HepG2 (cell line): ENCODE measurements around the gene ZFP3. TPM values are rescaled to one million over a fixed set of nuclear protein-coding genes. Genes with fewer than 3 reads are reported as not detected.

Source experiments
- BRCA1 ChIP-seq: sonication (generic); formaldehyde crosslinking; IDR thresholded peaks from 2 replicates; pipeline ENCODE4 v1.4.0; 2020; ENCODE audit warnings: missing genetic modification reagents
- CBX1 ChIP-seq: IDR thresholded peaks from one replicate; pipeline ENCODE4 v1.6.1; 2016; ENCODE audit warnings: antibody characterized with exemption, low read depth
- EP300 ChIP-seq, 3 experiments: sonication (generic) in 1 of 3; formaldehyde crosslinking in 1 of 3; IDR thresholded peaks; 2 replicates each; pipeline versions ENCODE4 v1.5.1 to v1.6.1; 2011 to 2020; ENCODE audit warnings: low read depth in 2 of 3, low read length in 2 of 3, borderline replicate concordance in 1 of 3, improper control_type of control experiment in 1 of 3, mild to moderate bottlenecking in 1 of 3, missing genetic modification reagents in 1 of 3, moderate library complexity in 1 of 3
- FOXA3 ChIP-seq: IDR thresholded peaks from 2 replicates; pipeline ENCODE4 v1.6.1; 2016; ENCODE audit warnings: missing genetic modification reagents, missing compliant biosample characterization
- GTF3A ChIP-seq: sonication (generic); formaldehyde crosslinking; conservative IDR thresholded peaks from 2 replicates; pipeline ENCODE4 v1.4.0; 2020; ENCODE audit warnings: mild to moderate bottlenecking, missing genetic modification reagents
- HDAC2 ChIP-seq: sonication (generic); formaldehyde crosslinking; IDR thresholded peaks from 2 replicates; pipeline ENCODE4 v1.4.0; 2020; ENCODE audit warnings: missing genetic modification reagents
- HMGA1 ChIP-seq: sonication (generic); formaldehyde crosslinking; conservative IDR thresholded peaks from 2 replicates; pipeline ENCODE4 v1.4.0; 2020; ENCODE audit warnings: missing genetic modification reagents
- IRX3 ChIP-seq: sonication (generic); formaldehyde crosslinking; IDR thresholded peaks from 2 replicates; pipeline ENCODE4 v1.8.1; 2023; ENCODE audit warnings: mild to moderate bottlenecking, low read depth, missing genetic modification reagents, borderline replicate concordance
- KLF11 ChIP-seq: IDR thresholded peaks from 2 replicates; pipeline ENCODE4 v1.6.1; 2016; ENCODE audit warnings: missing compliant biosample characterization
- KLF12 ChIP-seq: sonication (generic); formaldehyde crosslinking; IDR thresholded peaks from 2 replicates; pipeline ENCODE4 v1.4.0; 2020; ENCODE audit warnings: missing genetic modification reagents, borderline replicate concordance
- NR2F1 ChIP-seq, 2 experiments: fragments of 450-650 bp in 1 of 2; formaldehyde crosslinking in 1 of 2; IDR thresholded peaks; 2 replicates each; pipeline versions ENCODE4 v1.5.0 to v1.6.1; 2016 to 2020; ENCODE audit warnings: mild to moderate bottlenecking in 1 of 2, missing compliant biosample characterization in 1 of 2, missing genetic modification reagents in 1 of 2, moderate library complexity in 1 of 2
- PHB2 ChIP-seq: fragments of 450-650 bp; IDR thresholded peaks from 2 replicates; pipeline ENCODE4 v1.6.1; 2018; ENCODE audit not compliant: partially characterized antibody
- ZBTB7B ChIP-seq: sonication (generic); formaldehyde crosslinking; IDR thresholded peaks from 2 replicates; pipeline ENCODE4 v1.4.0; 2020; ENCODE audit warnings: missing genetic modification reagents
- ZNF317 ChIP-seq: sonication (generic); formaldehyde crosslinking; IDR thresholded peaks from 2 replicates; pipeline ENCODE4 v1.5.0; 2020; ENCODE audit warnings: mild to moderate bottlenecking, missing genetic modification reagents
- ZNF441 ChIP-seq: sonication (generic); formaldehyde crosslinking; IDR thresholded peaks from 2 replicates; pipeline ENCODE4 v1.7.0; 2021; ENCODE audit warnings: missing genetic modification reagents, borderline replicate concordance
- ZNF468 ChIP-seq: sonication (generic); formaldehyde crosslinking; IDR thresholded peaks from 2 replicates; pipeline ENCODE4 v1.8.0; 2022; ENCODE audit warnings: mild to moderate bottlenecking, moderate library complexity, missing genetic modification reagents
- ZNF569 ChIP-seq: sonication (generic); formaldehyde crosslinking; IDR thresholded peaks from 2 replicates; pipeline ENCODE4 v1.5.0; 2020; ENCODE audit warnings: mild to moderate bottlenecking, missing genetic modification reagents, moderate library complexity, borderline replicate concordance
- ZNF574 ChIP-seq: sonication (generic); formaldehyde crosslinking; IDR thresholded peaks from 2 replicates; pipeline ENCODE4 v1.4.0; 2020; ENCODE audit warnings: missing genetic modification reagents
- ZNF605 ChIP-seq: sonication (generic); formaldehyde crosslinking; IDR thresholded peaks from 2 replicates; pipeline ENCODE4 v1.8.0; 2022; ENCODE audit warnings: mild to moderate bottlenecking, missing genetic modification reagents
- ZNF629 ChIP-seq: sonication (generic); formaldehyde crosslinking; conservative IDR thresholded peaks from 2 replicates; pipeline ENCODE4 v1.5.0; 2020; ENCODE audit warnings: missing genetic modification reagents
- ZNF652 ChIP-seq: IDR thresholded peaks from 2 replicates; pipeline ENCODE4 v1.6.1; 2016; ENCODE audit warnings: low read depth, borderline replicate concordance
- polyA plus RNA-seq, 8 experiments: library from polyadenylated mRNA; depleted of rRNA in 3 of 8; stranded (reverse) in 7 of 8; unstranded in 1 of 8; fragments of >200 nt; fragmentation: Illumina TruSeq in 4 of 8; extraction: Trizol in 4 of 8; gene quantifications; 2 replicates each; pipeline versions ENCODE4 v1.2.1 to v1.2.3, GENCODE V29; 2011 to 2016; ENCODE audit warnings: low read depth in 4 of 8, missing spikeins in 1 of 8, mixed read lengths in 1 of 8; ENCODE audit not compliant: insufficient read depth in 1 of 8
- total RNA-seq, 5 experiments: library from RNA; depleted of rRNA; stranded (reverse); fragments of >200 nt; fragmentation: Illumina TruSeq; extraction: Trizol; gene quantifications; 2 replicates each; pipeline ENCODE4 v1.2.3, GENCODE V29; 2016; ENCODE audit warnings: low read depth in 1 of 5
- TF ChIP-seq, protein P1 (sequence below): sonication (generic); formaldehyde crosslinking; IDR thresholded peaks from 2 replicates; pipeline ENCODE4 v1.5.1; 2020; ENCODE audit warnings: mild to moderate bottlenecking, missing genetic modification reagents, borderline replicate concordance

ZFP3 gene
- total and polyA plus RNA-seq, 2 of the 13 experiments (the other 11 are each of a cell fraction or from before 2014, with no cell fraction given), result not detected

GRCh38 chr17:5111402-5112204, 33.3 kb downstream of the ZFP3 start, which contains the start of gene ZNF232 (continued):
- no peak; a peak in 1 of 4 replicates for TF ChIP-seq EP300 (IDR thresholded peaks at IDR 0.05; ENCODE audit: low read depth in 2 of 2, low read length in 2 of 2)
- TF ChIP-seq EP300 (CRISPR knock-in tag; IDR thresholded peaks at IDR 0.05; ENCODE audit: borderline replicate concordance), result peak; percentile 62; the same call in 1 of the 2 replicates
- peak; percentile 87; the same call in 1 of the 2 replicates for TF ChIP-seq ZNF569 (CRISPR knock-in tag)
- peak; percentile 51; the same call in 1 of the 2 replicates for TF ChIP-seq ZNF605
- no peak for TF ChIP-seq HMGA1
- no peak for TF ChIP-seq ZNF468
- TF ChIP-seq KLF11, result no peak; the same call in 1 of the 2 replicates
- TF ChIP-seq ZNF574 (CRISPR knock-in tag), result peak; percentile 96
- TF ChIP-seq IRX3 (CRISPR knock-in tag), result peak; percentile 46; the same call in 1 of the 2 replicates
- TF ChIP-seq CBX1, result no peak
- TF ChIP-seq, protein P1, sequence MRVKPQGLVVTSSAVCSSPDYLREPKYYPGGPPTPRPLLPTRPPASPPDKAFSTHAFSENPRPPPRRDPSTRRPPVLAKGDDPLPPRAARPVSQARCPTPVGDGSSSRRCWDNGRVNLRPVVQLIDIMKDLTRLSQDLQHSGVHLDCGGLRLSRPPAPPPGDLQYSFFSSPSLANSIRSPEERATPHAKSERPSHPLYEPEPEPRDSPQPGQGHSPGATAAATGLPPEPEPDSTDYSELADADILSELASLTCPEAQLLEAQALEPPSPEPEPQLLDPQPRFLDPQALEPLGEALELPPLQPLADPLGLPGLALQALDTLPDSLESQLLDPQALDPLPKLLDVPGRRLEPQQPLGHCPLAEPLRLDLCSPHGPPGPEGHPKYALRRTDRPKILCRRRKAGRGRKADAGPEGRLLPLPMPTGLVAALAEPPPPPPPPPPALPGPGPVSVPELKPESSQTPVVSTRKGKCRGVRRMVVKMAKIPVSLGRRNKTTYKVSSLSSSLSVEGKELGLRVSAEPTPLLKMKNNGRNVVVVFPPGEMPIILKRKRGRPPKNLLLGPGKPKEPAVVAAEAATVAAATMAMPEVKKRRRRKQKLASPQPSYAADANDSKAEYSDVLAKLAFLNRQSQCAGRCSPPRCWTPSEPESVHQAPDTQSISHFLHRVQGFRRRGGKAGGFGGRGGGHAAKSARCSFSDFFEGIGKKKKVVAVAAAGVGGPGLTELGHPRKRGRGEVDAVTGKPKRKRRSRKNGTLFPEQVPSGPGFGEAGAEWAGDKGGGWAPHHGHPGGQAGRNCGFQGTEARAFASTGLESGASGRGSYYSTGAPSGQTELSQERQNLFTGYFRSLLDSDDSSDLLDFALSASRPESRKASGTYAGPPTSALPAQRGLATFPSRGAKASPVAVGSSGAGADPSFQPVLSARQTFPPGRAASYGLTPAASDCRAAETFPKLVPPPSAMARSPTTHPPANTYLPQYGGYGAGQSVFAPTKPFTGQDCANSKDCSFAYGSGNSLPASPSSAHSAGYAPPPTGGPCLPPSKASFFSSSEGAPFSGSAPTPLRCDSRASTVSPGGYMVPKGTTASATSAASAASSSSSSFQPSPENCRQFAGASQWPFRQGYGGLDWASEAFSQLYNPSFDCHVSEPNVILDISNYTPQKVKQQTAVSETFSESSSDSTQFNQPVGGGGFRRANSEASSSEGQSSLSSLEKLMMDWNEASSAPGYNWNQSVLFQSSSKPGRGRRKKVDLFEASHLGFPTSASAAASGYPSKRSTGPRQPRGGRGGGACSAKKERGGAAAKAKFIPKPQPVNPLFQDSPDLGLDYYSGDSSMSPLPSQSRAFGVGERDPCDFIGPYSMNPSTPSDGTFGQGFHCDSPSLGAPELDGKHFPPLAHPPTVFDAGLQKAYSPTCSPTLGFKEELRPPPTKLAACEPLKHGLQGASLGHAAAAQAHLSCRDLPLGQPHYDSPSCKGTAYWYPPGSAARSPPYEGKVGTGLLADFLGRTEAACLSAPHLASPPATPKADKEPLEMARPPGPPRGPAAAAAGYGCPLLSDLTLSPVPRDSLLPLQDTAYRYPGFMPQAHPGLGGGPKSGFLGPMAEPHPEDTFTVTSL (CRISPR knock-in tag), result peak; percentile 58; the same call in 1 of the 2 replicates
- no peak for TF ChIP-seq GTF3A
- no peak for TF ChIP-seq ZNF317 (CRISPR knock-in tag)
- TF ChIP-seq BRCA1 (CRISPR knock-in tag), result peak; percentile 70
- TF ChIP-seq HDAC2 (CRISPR knock-in tag), result peak; percentile 74; the same call in 1 of the 2 replicates
- TF ChIP-seq ZBTB7B (CRISPR knock-in tag), result no peak
- peak; percentile 75; the same call in 1 of the 2 replicates for TF ChIP-seq KLF12 (CRISPR knock-in tag)
- TF ChIP-seq FOXA3 (CRISPR knock-in tag), result peak; percentile 75
- no peak for TF ChIP-seq PHB2
- TF ChIP-seq ZNF441 (CRISPR knock-in tag), result peak; percentile 92; the same call in 1 of the 2 replicates
- peak; percentile 39; the same call in 1 of the 2 replicates for TF ChIP-seq ZNF629 (CRISPR knock-in tag)
- TF ChIP-seq NR2F1 (CRISPR knock-in tag; IDR thresholded peaks at IDR 0.05), result no peak
- TF ChIP-seq ZNF652 (CRISPR knock-in tag), result no peak
